GM12878 (cell line): ENCODE measurements around the gene ITGA3. TPM values are rescaled to one million over a fixed set of nuclear protein-coding genes. Genes with fewer than 3 reads are reported as not detected.

Experiments
- ATAC-seq: fragments of 200-7000 bp; cut with Tn5 transposase; 3 replicates; pipeline ENCODE4 v1.9.1; 2020; ENCODE audit warnings: mild to moderate bottlenecking, moderate library complexity
- BruUV-seq: library from RNA; stranded (reverse); fragments of 400-500 nt; replicated peaks from 2 replicates; lab custom pipeline; 2021; lab: Mats Ljungman, UMichigan
- CTCF ChIA-PET: fragments of 300-600 bp; sonication (Branson Sonifier 250); formaldehyde crosslinking; extraction: SDS; loops from one replicate; lab custom pipeline; 2021; ENCODE audit warnings: inconsistent platforms; lab: Yijun Ruan, JAX
- POLR2A ChIA-PET: fragments of 350-600 bp; formaldehyde crosslinking; extraction: SDS; loops from one replicate; lab custom pipeline; 2021; ENCODE audit warnings: inconsistent platforms; lab: Charles Lee
- RAD21 ChIA-PET: fragments of 300-600 bp; sonication (Branson Sonifier 250); formaldehyde crosslinking; loops from one replicate; lab custom pipeline; 2023; ENCODE audit warnings: antibody characterized with exemption; ENCODE audit not compliant: unreplicated experiment; lab: Charles Lee
- SMC1A ChIA-PET: fragments of 300-600 bp; sonication (Branson Sonifier 250); formaldehyde crosslinking; loops from one replicate; lab custom pipeline; 2023; ENCODE audit not compliant: unreplicated experiment, uncharacterized antibody; lab: Charles Lee
- DNase-seq: peaks from one replicate; pipeline ENCODE4 v3.0.0-alpha.2; 2011; ENCODE audit warnings: low read depth, low spot score
- FAIRE-seq: peaks from 3 replicates; lab custom pipeline; 2011; peaks lifted over from hg19 to GRCh38; lab: Jason Lieb, UNC
- H2AFZ ChIP-seq: 2 replicates; pipeline ENCODE4 v1.6.0; 2011; ENCODE audit warnings: low read depth, low read length, control low read depth; ENCODE audit not compliant: control insufficient read depth
- H3K27ac ChIP-seq: 2 replicates; pipeline ENCODE4 v1.5.1; 2011; ENCODE audit warnings: control low read depth; ENCODE audit not compliant: control insufficient read depth, insufficient read depth
- H3K27me3 ChIP-seq, 2 experiments: replicated peaks in 1 of 2; 2 replicates each; pipeline versions ENCODE4 v1.6.0 to v1.6.1; 2011; ENCODE audit warnings: low read length in 1 of 2; ENCODE audit not compliant: control insufficient read depth in 2 of 2, insufficient read depth in 2 of 2
- H3K36me3 ChIP-seq, 2 experiments: 2 replicates each; pipeline ENCODE4 v1.5.1; 2011; ENCODE audit warnings: low read length in 1 of 2; ENCODE audit not compliant: control insufficient read depth in 2 of 2, insufficient read depth in 2 of 2
- H3K4me1 ChIP-seq: 2 replicates; pipeline ENCODE4 v1.6.1; 2011; ENCODE audit warnings: mild to moderate bottlenecking, low read length, moderate library complexity, mixed read lengths; ENCODE audit not compliant: control insufficient read depth, insufficient read depth
- H3K4me2 ChIP-seq: 2 replicates; pipeline ENCODE4 v1.6.0; 2011; ENCODE audit warnings: control low read depth; ENCODE audit not compliant: control insufficient read depth, insufficient read depth
- H3K4me3 ChIP-seq: fragments of 200-600 bp; sonication (generic); 2 replicates; pipeline ENCODE4 v1.5.1; 2016
- H3K79me2 ChIP-seq: 2 replicates; pipeline ENCODE4 v1.6.0; 2011; ENCODE audit warnings: low read length; ENCODE audit not compliant: control insufficient read depth, insufficient read depth
- H3K9ac ChIP-seq: 2 replicates; pipeline ENCODE4 v1.8.0; 2011; ENCODE audit warnings: low read length, control low read depth, mixed read lengths; ENCODE audit not compliant: control insufficient read depth, insufficient read depth
- H3K9me3 ChIP-seq: replicated peaks from 3 replicates; pipeline ENCODE4 v1.5.1; 2011; ENCODE audit warnings: mild to moderate bottlenecking, low read length; ENCODE audit not compliant: control insufficient read depth, insufficient read depth
- H4K20me1 ChIP-seq: 2 replicates; pipeline ENCODE4 v1.6.0; 2011; ENCODE audit not compliant: control insufficient read depth, insufficient read depth
- EGR1 ChIP-seq, 2 experiments: IDR thresholded peaks; 1 replicate in 1 of 2; 2 replicates in 1 of 2; pipeline ENCODE4 v1.6.1; 2011 to 2012; ENCODE audit warnings: low read depth in 2 of 2, low read length in 2 of 2, borderline replicate concordance in 1 of 2, mild to moderate bottlenecking in 1 of 2, moderate library complexity in 1 of 2
- EP300 ChIP-seq, 2 experiments: fragments of 150-350 bp in 1 of 2; IDR thresholded peaks; 2 replicates each; pipeline ENCODE4 v1.6.1; 2011 to 2012; ENCODE audit warnings: low read depth in 2 of 2, low read length in 2 of 2, borderline replicate concordance in 1 of 2, improper control_type of control experiment in 1 of 2, inconsistent platforms in 1 of 2; ENCODE audit not compliant: control insufficient read depth in 1 of 2
- MTA2 ChIP-seq: fragments of 450-650 bp; IDR thresholded peaks from 2 replicates; pipeline ENCODE4 v1.6.1; 2016; ENCODE audit warnings: low read depth, mild to moderate bottlenecking, moderate library complexity
- MXI1 ChIP-seq: fragments of 150-350 bp; IDR thresholded peaks from 2 replicates; pipeline ENCODE4 v1.6.1; 2011; ENCODE audit warnings: low read depth, mild to moderate bottlenecking, inconsistent platforms, low read length, improper control_type of control experiment
- NR2C2 ChIP-seq: IDR thresholded peaks from 2 replicates; pipeline ENCODE4 v1.6.1; 2011; ENCODE audit warnings: borderline replicate concordance, low read depth; ENCODE audit not compliant: control insufficient read depth, insufficient read length
- PRDM15 ChIP-seq: fragments of 450-650 bp; formaldehyde crosslinking; IDR thresholded peaks from 2 replicates; pipeline ENCODE4 v1.4.0; 2020; ENCODE audit warnings: mild to moderate bottlenecking, moderate library complexity
- SIX5 ChIP-seq: IDR thresholded peaks from 2 replicates; pipeline ENCODE4 v1.6.1; 2011; ENCODE audit warnings: mild to moderate bottlenecking, low read depth, low read length, moderate library complexity; ENCODE audit not compliant: severe bottlenecking
- SMARCA5 ChIP-seq: fragments of 450-650 bp; IDR thresholded peaks from 2 replicates; pipeline ENCODE4 v1.6.1; 2017; ENCODE audit warnings: mild to moderate bottlenecking
- ZNF622 ChIP-seq: fragments of 450-650 bp; IDR thresholded peaks from 2 replicates; pipeline ENCODE4 v1.6.1; 2017; ENCODE audit warnings: mild to moderate bottlenecking, inconsistent platforms
- WGBS: methylation state at CpG from one replicate; pipeline ENCODE4 v1.1.6; 2016; ENCODE audit warnings: low lambda C conversion rate; ENCODE audit not compliant: insufficient replicate concordance, insufficient coverage; ENCODE audit errors: missing lambda C conversion rate; 5-methylcytosine and 5-hydroxymethylcytosine counted together
- in situ Hi-C: fragments of 300-500 bp; cut with MboI; formaldehyde crosslinking; loops from 9 replicates; pipeline ENCODE4 v1.14.3; 2018; ENCODE audit warnings: mixed read lengths
- intact Hi-C: fragments of 100-400 bp; cut with micrococcal nuclease; formaldehyde crosslinking; loops from one replicate; pipeline ENCODE4 v1.14.2; 2022; ENCODE audit not compliant: unreplicated experiment
- polyA plus RNA-seq, 11 experiments: library from polyadenylated mRNA; depleted of rRNA in 4 of 11; unstranded in 6 of 11; stranded (reverse) in 5 of 11; fragments of >200 nt; fragmentation: Nextera tagmentation in 4 of 11; fragmentation: Illumina TruSeq in 1 of 11; extraction: Ambion mirVana in 4 of 11; extraction: Trizol in 1 of 11; gene quantifications; 1 replicate in 1 of 11; 2 replicates in 10 of 11; pipeline versions ENCODE4 v1.2.1 to v1.2.3, GENCODE V29; 2011 to 2016; ENCODE audit warnings: inconsistent platforms in 2 of 11, missing spikeins in 2 of 11, low read depth in 1 of 11
- total RNA-seq, 4 experiments: library from RNA; depleted of rRNA in 3 of 4; stranded (reverse); fragments of >200 nt in 3 of 4; fragmentation: Illumina TruSeq in 1 of 4; extraction: Trizol in 1 of 4; gene quantifications; 2 replicates each; pipeline versions ENCODE4 v1.2.1 to v1.2.3, GENCODE V29; 2013 to 2021

The ITGA3 gene
- total and polyA plus RNA-seq, 10 of the 15 experiments (the other 5 are each of a cell fraction or from before 2014, with no cell fraction given), result 0.29 to 13.4 (median 6.6) TPM

- ChIA-PET POLR2A (no interaction called here), SMC1A (no interaction called here), CTCF (interaction anchor here (2.0 kb wide), 1 partner anchor 17 kb away, joined by 5 read pairs; no protein-coding TSS in a partner anchor), RAD21 (no interaction called here)
- Histone ChIP-seq H4K20me1 (no peaks in the 10 kb centered on the region), H3K4me2 (no peak overlapping the region), H3K9ac (no peak overlapping the region), H3K79me2 (no peaks in the 10 kb centered on the region), H3K27me3 (no peaks in the 10 kb centered on the region), H3K36me3 (peaks cover 0 to 4% of the 10 kb centered on the region in 2 experiments; a peak in 2 of 4 replicates), H2AFZ (no peak overlapping the region), H3K27ac (no peak overlapping the region), H3K4me3 (no peak overlapping the region), H3K9me3 (no peaks in the 10 kb centered on the region; the same call in 2 of the 3 replicates), H3K4me1 (peaks cover 5% of the 10 kb centered on the region; the same call in 1 of the 2 replicates)
- in situ Hi-C loops, result no loop called here
- TF ChIP-seq MTA2 (no peak), EP300 (IDR thresholded peaks at IDR 0.05; ENCODE audit: borderline replicate concordance in 1 of 2, control insufficient read depth in 1 of 2, low read depth in 2 of 2, low read length in 2 of 2) (no peak), ZNF622 (no peak), SIX5 (no peak), SMARCA5 (no peak), MXI1 (no peak), NR2C2 (no peak), EGR1 (IDR thresholded peaks at IDR 0.05; ENCODE audit: borderline replicate concordance in 1 of 2, low read depth in 2 of 2, low read length in 2 of 2) (no peak), PRDM15 (no peak)
- no peak for FAIRE-seq
- intact Hi-C loops, result no loop called here
- no TSS peak for BruUV-seq
- WGBS, result 89% methylated on average over 16 of the region's 16 CpGs
- no peak for ATAC-seq
- no peak for DNase-seq
Measured at GRCh38 chr17:50075446-50076032, 19.6 kb downstream of the ITGA3 start.
